SK-N-SH treated with all-trans-retinoic acid at 6 μM for 48 hours (cell line): ENCODE results near the gene STK40.

ENCODE experiments used
- ATAC-seq: fragments of 200-7000 bp; cut with Tn5 transposase; 3 replicates; pipeline ENCODE4 v1.9.1; 2020; ENCODE audit warnings: mild to moderate bottlenecking, moderate library complexity
- ARNTL ChIP-seq: fragments of 450-650 bp; formaldehyde crosslinking; IDR thresholded peaks from 2 replicates; pipeline ENCODE4 v1.5.0; 2020; ENCODE audit warnings: low read depth, mild to moderate bottlenecking, moderate library complexity, borderline replicate concordance
- BACH2 ChIP-seq: fragments of 250-450 bp; sonication (Bioruptor Pico); IDR thresholded peaks from 2 replicates; pipeline ENCODE4 v1.9.0; 2021; ENCODE audit warnings: mild to moderate bottlenecking, borderline replicate concordance
- CSDC2 ChIP-seq: fragments of 250-450 bp; sonication (Bioruptor Pico); IDR thresholded peaks from 2 replicates; pipeline ENCODE4 v1.5.0; 2020; ENCODE audit warnings: mild to moderate bottlenecking, moderate library complexity
- CSRNP3 ChIP-seq: fragments of 250-450 bp; sonication (Bioruptor Pico); IDR thresholded peaks from 2 replicates; pipeline ENCODE4 v1.5.1; 2021; ENCODE audit warnings: mild to moderate bottlenecking, moderate library complexity
- ESRRG ChIP-seq: fragments of 250-450 bp; sonication (Bioruptor Pico); IDR thresholded peaks from 2 replicates; pipeline ENCODE4 v1.6.1; 2021; ENCODE audit warnings: mild to moderate bottlenecking
- GLIS3 ChIP-seq: fragments of 250-450 bp; sonication (Bioruptor Pico); IDR thresholded peaks from 2 replicates; pipeline ENCODE4 v1.5.0; 2020; ENCODE audit warnings: mild to moderate bottlenecking, moderate library complexity
- OSR1 ChIP-seq: fragments of 250-450 bp; sonication (Bioruptor Pico); IDR thresholded peaks from 2 replicates; pipeline ENCODE4 v1.8.0; 2022; ENCODE audit warnings: moderate library complexity, mild to moderate bottlenecking, inconsistent platforms
- POU6F1 ChIP-seq: fragments of 250-450 bp; sonication (Bioruptor Pico); IDR thresholded peaks from 2 replicates; pipeline ENCODE4 v1.8.0; 2021; ENCODE audit warnings: low read depth, mild to moderate bottlenecking, moderate library complexity, borderline replicate concordance
- PPARA ChIP-seq: fragments of 250-450 bp; sonication (Bioruptor Pico); IDR thresholded peaks from 2 replicates; pipeline ENCODE4 v1.5.0; 2020; ENCODE audit warnings: mild to moderate bottlenecking, borderline replicate concordance
- RARB ChIP-seq: fragments of 250-450 bp; sonication (Bioruptor Pico); IDR thresholded peaks from 2 replicates; pipeline ENCODE4 v1.8.0; 2021; ENCODE audit warnings: mild to moderate bottlenecking, moderate library complexity
- SNAI2 ChIP-seq: fragments of 250-450 bp; sonication (Bioruptor Pico); IDR thresholded peaks from 2 replicates; pipeline ENCODE4 v1.5.0; 2020; ENCODE audit warnings: mild to moderate bottlenecking, moderate library complexity
- TCF4 ChIP-seq: fragments of 250-450 bp; sonication (Bioruptor Pico); IDR thresholded peaks from 2 replicates; pipeline ENCODE4 v1.8.0; 2021; ENCODE audit warnings: mild to moderate bottlenecking, moderate library complexity, borderline replicate concordance
- TOX ChIP-seq: fragments of 250-450 bp; sonication (Bioruptor Pico); IDR thresholded peaks from 2 replicates; pipeline ENCODE4 v1.8.0; 2021; ENCODE audit warnings: mild to moderate bottlenecking, moderate library complexity, borderline replicate concordance
- ZC3H10 ChIP-seq: fragments of 250-450 bp; sonication (Bioruptor Pico); IDR thresholded peaks from 2 replicates; pipeline ENCODE4 v1.5.1; 2021; ENCODE audit warnings: mild to moderate bottlenecking, moderate library complexity
- ZFP3 ChIP-seq: fragments of 250-450 bp; sonication (Bioruptor Pico); IDR thresholded peaks from 2 replicates; pipeline ENCODE4 v1.5.0; 2020; ENCODE audit warnings: mild to moderate bottlenecking, moderate library complexity
- ZFP30 ChIP-seq: fragments of 450-650 bp; formaldehyde crosslinking; IDR thresholded peaks from 2 replicates; pipeline ENCODE4 v1.5.0; 2022; ENCODE audit warnings: mild to moderate bottlenecking, moderate library complexity
- ZNF565 ChIP-seq: fragments of 450-650 bp; formaldehyde crosslinking; conservative IDR thresholded peaks from 2 replicates; pipeline ENCODE4 v1.5.0; 2020; ENCODE audit warnings: low read depth, mild to moderate bottlenecking, moderate library complexity
- ZNF70 ChIP-seq: fragments of 450-650 bp; formaldehyde crosslinking; IDR thresholded peaks from 2 replicates; pipeline ENCODE4 v1.5.0; 2020; ENCODE audit warnings: mild to moderate bottlenecking, moderate library complexity
- ZNF8 ChIP-seq: fragments of 450-650 bp; formaldehyde crosslinking; IDR thresholded peaks from 2 replicates; pipeline ENCODE4 v1.5.0; 2020; ENCODE audit warnings: mild to moderate bottlenecking, moderate library complexity
- TF ChIP-seq, protein P1 (sequence below): fragments of 250-450 bp; sonication (Bioruptor Pico); IDR thresholded peaks from 2 replicates; pipeline ENCODE4 v1.5.1; 2020; ENCODE audit warnings: low read depth, mild to moderate bottlenecking, moderate library complexity
- TF ChIP-seq, protein P2 (sequence below): fragments of 250-450 bp; sonication (Bioruptor Pico); IDR thresholded peaks from 2 replicates; pipeline ENCODE4 v1.5.0; 2020; ENCODE audit warnings: mild to moderate bottlenecking, moderate library complexity
- TF ChIP-seq, protein P3 (sequence below): fragments of 250-450 bp; sonication (Bioruptor Pico); IDR thresholded peaks from 2 replicates; pipeline ENCODE4 v1.8.0; 2020; ENCODE audit warnings: mild to moderate bottlenecking, moderate library complexity, borderline replicate concordance

Gene STK40

GRCh38 chr1:36339215-36339614 lies 46.5 kb downstream of the STK40 start:
- no peak for TF ChIP-seq TCF4 (CRISPR knock-in tag)
- TF ChIP-seq ARNTL (CRISPR knock-in tag) = no peak
- TF ChIP-seq BACH2 = no peak
- TF ChIP-seq, protein P1, sequence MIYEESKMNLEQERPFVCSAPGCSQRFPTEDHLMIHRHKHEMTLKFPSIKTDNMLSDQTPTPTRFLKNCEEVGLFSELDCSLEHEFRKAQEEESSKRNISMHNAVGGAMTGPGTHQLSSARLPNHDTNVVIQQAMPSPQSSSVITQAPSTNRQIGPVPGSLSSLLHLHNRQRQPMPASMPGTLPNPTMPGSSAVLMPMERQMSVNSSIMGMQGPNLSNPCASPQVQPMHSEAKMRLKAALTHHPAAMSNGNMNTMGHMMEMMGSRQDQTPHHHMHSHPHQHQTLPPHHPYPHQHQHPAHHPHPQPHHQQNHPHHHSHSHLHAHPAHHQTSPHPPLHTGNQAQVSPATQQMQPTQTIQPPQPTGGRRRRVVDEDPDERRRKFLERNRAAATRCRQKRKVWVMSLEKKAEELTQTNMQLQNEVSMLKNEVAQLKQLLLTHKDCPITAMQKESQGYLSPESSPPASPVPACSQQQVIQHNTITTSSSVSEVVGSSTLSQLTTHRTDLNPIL (CRISPR knock-in tag) = no peak
- no peak for TF ChIP-seq ZNF70 (CRISPR knock-in tag)
- TF ChIP-seq ZFP3 (CRISPR knock-in tag) = no peak
- no peak for TF ChIP-seq OSR1 (CRISPR knock-in tag)
- TF ChIP-seq PPARA = no peak
- TF ChIP-seq RARB = no peak
- TF ChIP-seq CSRNP3 (CRISPR knock-in tag) = no peak
- TF ChIP-seq, protein P2, sequence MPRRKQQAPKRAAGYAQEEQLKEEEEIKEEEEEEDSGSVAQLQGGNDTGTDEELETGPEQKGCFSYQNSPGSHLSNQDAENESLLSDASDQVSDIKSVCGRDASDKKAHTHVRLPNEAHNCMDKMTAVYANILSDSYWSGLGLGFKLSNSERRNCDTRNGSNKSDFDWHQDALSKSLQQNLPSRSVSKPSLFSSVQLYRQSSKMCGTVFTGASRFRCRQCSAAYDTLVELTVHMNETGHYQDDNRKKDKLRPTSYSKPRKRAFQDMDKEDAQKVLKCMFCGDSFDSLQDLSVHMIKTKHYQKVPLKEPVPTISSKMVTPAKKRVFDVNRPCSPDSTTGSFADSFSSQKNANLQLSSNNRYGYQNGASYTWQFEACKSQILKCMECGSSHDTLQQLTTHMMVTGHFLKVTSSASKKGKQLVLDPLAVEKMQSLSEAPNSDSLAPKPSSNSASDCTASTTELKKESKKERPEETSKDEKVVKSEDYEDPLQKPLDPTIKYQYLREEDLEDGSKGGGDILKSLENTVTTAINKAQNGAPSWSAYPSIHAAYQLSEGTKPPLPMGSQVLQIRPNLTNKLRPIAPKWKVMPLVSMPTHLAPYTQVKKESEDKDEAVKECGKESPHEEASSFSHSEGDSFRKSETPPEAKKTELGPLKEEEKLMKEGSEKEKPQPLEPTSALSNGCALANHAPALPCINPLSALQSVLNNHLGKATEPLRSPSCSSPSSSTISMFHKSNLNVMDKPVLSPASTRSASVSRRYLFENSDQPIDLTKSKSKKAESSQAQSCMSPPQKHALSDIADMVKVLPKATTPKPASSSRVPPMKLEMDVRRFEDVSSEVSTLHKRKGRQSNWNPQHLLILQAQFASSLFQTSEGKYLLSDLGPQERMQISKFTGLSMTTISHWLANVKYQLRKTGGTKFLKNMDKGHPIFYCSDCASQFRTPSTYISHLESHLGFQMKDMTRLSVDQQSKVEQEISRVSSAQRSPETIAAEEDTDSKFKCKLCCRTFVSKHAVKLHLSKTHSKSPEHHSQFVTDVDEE = no peak
- TF ChIP-seq ZNF565 (CRISPR knock-in tag) = no peak
- TF ChIP-seq ZC3H10 (CRISPR knock-in tag) = no peak
- no peak for TF ChIP-seq POU6F1
- TF ChIP-seq SNAI2 (CRISPR knock-in tag) = no peak
- no peak for TF ChIP-seq ZFP30 (CRISPR knock-in tag)
- TF ChIP-seq GLIS3 (CRISPR knock-in tag) = no peak
- TF ChIP-seq, protein P3, sequence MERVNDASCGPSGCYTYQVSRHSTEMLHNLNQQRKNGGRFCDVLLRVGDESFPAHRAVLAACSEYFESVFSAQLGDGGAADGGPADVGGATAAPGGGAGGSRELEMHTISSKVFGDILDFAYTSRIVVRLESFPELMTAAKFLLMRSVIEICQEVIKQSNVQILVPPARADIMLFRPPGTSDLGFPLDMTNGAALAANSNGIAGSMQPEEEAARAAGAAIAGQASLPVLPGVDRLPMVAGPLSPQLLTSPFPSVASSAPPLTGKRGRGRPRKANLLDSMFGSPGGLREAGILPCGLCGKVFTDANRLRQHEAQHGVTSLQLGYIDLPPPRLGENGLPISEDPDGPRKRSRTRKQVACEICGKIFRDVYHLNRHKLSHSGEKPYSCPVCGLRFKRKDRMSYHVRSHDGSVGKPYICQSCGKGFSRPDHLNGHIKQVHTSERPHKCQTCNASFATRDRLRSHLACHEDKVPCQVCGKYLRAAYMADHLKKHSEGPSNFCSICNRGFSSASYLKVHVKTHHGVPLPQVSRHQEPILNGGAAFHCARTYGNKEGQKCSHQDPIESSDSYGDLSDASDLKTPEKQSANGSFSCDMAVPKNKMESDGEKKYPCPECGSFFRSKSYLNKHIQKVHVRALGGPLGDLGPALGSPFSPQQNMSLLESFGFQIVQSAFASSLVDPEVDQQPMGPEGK (CRISPR knock-in tag) = no peak
- TF ChIP-seq ZNF8 (CRISPR knock-in tag) = no peak
- no peak for TF ChIP-seq CSDC2 (CRISPR knock-in tag)
- ATAC-seq = no peak

GRCh38 chr1:36337830-36338229 lies 47.9 kb downstream of the STK40 start:
- TF ChIP-seq, protein P3 (CRISPR knock-in tag) = no peak
- TF ChIP-seq TOX (CRISPR knock-in tag) (no peak), ZNF565 (CRISPR knock-in tag) (no peak), ZFP30 (CRISPR knock-in tag) (no peak), OSR1 (CRISPR knock-in tag) (no peak), ESRRG (CRISPR knock-in tag) (no peak), POU6F1 (no peak), CSRNP3 (CRISPR knock-in tag) (no peak), ZC3H10 (CRISPR knock-in tag) (no peak), ARNTL (CRISPR knock-in tag) (no peak), SNAI2 (CRISPR knock-in tag) (no peak)
- no peak for ATAC-seq
